Measurements from ENCODE around the gene ABLIM2. TPM values are rescaled to one million over a fixed set of nuclear protein-coding genes. Genes with fewer than 3 reads are reported as not detected.

The ABLIM2 gene
- total and polyA plus RNA-seq, 2 of the 13 experiments (the other 11 are each of a cell fraction or from before 2014, with no cell fraction given): 0.20 to 0.37 TPM

- ChIA-PET POLR2A (no interaction called here), CTCF (ENCODE audit: low intra/inter-chr PET ratio, low total read pairs) (no interaction called here)
- in situ Hi-C loops (cut with HindIII; ENCODE audit: extremely low pct_ligation_motif_present, low pct_unique_long_range_greater_than_20kb) (no loop called here), intact Hi-C loops (cut with micrococcal nuclease; ENCODE audit: unreplicated experiment) (no loop called here)
- FAIRE-seq (no peak), ATAC-seq (no peak), DNase-seq (ENCODE audit: low spot score) (no peak)
- BruUV-seq (replicated peaks): no TSS peak
- H3K9ac ChIP-seq (ENCODE audit: insufficient read depth, low read depth, low read length): no peak overlapping the region
- no peak overlapping the region for H2AFZ ChIP-seq (ENCODE audit: low read length)
- H3K9me3 ChIP-seq (ENCODE audit: low read length): no peaks in the 10 kb centered on the region
- TF ChIP-seq ZNF138 (CRISPR knock-in tag; IDR thresholded peaks at IDR 0.05; ENCODE audit: low read depth): no peak
- no peak for TF ChIP-seq ARID3A (IDR thresholded peaks at IDR 0.05; ENCODE audit: low read depth, low read length)
- no peak for TF ChIP-seq PTBP1 (IDR thresholded peaks at IDR 0.05; ENCODE audit: low read depth, low read length, poor library complexity, severe bottlenecking)
- no peak for TF ChIP-seq CAMTA2 (CRISPR knock-in tag; IDR thresholded peaks at IDR 0.05; ENCODE audit: borderline replicate concordance)
- TF ChIP-seq, protein P1, sequence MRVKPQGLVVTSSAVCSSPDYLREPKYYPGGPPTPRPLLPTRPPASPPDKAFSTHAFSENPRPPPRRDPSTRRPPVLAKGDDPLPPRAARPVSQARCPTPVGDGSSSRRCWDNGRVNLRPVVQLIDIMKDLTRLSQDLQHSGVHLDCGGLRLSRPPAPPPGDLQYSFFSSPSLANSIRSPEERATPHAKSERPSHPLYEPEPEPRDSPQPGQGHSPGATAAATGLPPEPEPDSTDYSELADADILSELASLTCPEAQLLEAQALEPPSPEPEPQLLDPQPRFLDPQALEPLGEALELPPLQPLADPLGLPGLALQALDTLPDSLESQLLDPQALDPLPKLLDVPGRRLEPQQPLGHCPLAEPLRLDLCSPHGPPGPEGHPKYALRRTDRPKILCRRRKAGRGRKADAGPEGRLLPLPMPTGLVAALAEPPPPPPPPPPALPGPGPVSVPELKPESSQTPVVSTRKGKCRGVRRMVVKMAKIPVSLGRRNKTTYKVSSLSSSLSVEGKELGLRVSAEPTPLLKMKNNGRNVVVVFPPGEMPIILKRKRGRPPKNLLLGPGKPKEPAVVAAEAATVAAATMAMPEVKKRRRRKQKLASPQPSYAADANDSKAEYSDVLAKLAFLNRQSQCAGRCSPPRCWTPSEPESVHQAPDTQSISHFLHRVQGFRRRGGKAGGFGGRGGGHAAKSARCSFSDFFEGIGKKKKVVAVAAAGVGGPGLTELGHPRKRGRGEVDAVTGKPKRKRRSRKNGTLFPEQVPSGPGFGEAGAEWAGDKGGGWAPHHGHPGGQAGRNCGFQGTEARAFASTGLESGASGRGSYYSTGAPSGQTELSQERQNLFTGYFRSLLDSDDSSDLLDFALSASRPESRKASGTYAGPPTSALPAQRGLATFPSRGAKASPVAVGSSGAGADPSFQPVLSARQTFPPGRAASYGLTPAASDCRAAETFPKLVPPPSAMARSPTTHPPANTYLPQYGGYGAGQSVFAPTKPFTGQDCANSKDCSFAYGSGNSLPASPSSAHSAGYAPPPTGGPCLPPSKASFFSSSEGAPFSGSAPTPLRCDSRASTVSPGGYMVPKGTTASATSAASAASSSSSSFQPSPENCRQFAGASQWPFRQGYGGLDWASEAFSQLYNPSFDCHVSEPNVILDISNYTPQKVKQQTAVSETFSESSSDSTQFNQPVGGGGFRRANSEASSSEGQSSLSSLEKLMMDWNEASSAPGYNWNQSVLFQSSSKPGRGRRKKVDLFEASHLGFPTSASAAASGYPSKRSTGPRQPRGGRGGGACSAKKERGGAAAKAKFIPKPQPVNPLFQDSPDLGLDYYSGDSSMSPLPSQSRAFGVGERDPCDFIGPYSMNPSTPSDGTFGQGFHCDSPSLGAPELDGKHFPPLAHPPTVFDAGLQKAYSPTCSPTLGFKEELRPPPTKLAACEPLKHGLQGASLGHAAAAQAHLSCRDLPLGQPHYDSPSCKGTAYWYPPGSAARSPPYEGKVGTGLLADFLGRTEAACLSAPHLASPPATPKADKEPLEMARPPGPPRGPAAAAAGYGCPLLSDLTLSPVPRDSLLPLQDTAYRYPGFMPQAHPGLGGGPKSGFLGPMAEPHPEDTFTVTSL (CRISPR knock-in tag; IDR thresholded peaks at IDR 0.05; ENCODE audit: borderline replicate concordance): no peak
- TF ChIP-seq NFYB (CRISPR knock-in tag; IDR thresholded peaks at IDR 0.05): no peak
- TF ChIP-seq ZNF713 (CRISPR knock-in tag; IDR thresholded peaks at IDR 0.05): no peak
- no peak for TF ChIP-seq ARID2 (CRISPR knock-in tag; IDR thresholded peaks at IDR 0.05; ENCODE audit: borderline replicate concordance)
- no peak for TF ChIP-seq GLMP (CRISPR knock-in tag; IDR thresholded peaks at IDR 0.05; ENCODE audit: borderline replicate concordance)
- TF ChIP-seq ZNF230 (CRISPR knock-in tag; IDR thresholded peaks at IDR 0.05): no peak
- TF ChIP-seq HDAC6 (IDR thresholded peaks at IDR 0.05; ENCODE audit: low read depth, low read length): no peak
- TF ChIP-seq ZBTB39 (CRISPR knock-in tag; IDR thresholded peaks at IDR 0.05): no peak
- TF ChIP-seq ZNF709 (CRISPR knock-in tag; IDR thresholded peaks at IDR 0.05): no peak
- H3K36me3 ChIP-seq (replicated peaks in 1 of 2; ENCODE audit: control insufficient read depth in 1 of 2, insufficient read depth in 2 of 2, low read length in 2 of 2): no peaks in the 10 kb centered on the region; a peak in 1 of 5 replicates
- peaks cover 0 to 52% of the 10 kb centered on the region in 2 experiments; a peak in 3 of 5 replicates for H3K27me3 ChIP-seq (ENCODE audit: control insufficient read depth in 1 of 2, insufficient read depth in 2 of 2, low read length in 2 of 2)
- no peak overlapping the region for H3K4me3 ChIP-seq (replicated peaks in 1 of 3; ENCODE audit: insufficient read depth in 1 of 3, low read depth in 2 of 3, low read length in 3 of 3)
- no peaks in the 10 kb centered on the region for H4K20me1 ChIP-seq (ENCODE audit: insufficient read depth, low read length)
- H3K4me1 ChIP-seq (ENCODE audit: insufficient read depth, low read length): peaks cover 58% of the 10 kb centered on the region
- H3K4me2 ChIP-seq (ENCODE audit: low read depth, low read length): no peak overlapping the region
- H3K79me2 ChIP-seq (ENCODE audit: insufficient read depth, low read length): peaks cover 18% of the 10 kb centered on the region
- H3K27ac ChIP-seq (ENCODE audit: extremely low read length, insufficient read depth, low read length): no peak overlapping the region
- 31% methylated on average over 9 of the region's 20 CpGs for WGBS (ENCODE audit: low lambda C conversion rate)
Observed at GRCh38 chr4:8195841-8196458, 37.3 kb upstream of the ABLIM2 start.

Measured in HepG2 (cell line).